GM18907 (cell line): ENCODE data around the gene CHFR.
"Not testable (repeated sequence)": the region's sequence is repeated elsewhere in the genome, so short reads cannot be mapped to it uniquely, and the experiment has no call there.

Experiments
- ATAC-seq: cut with Tn5 transposase; IDR thresholded peaks from one replicate; pipeline ENCODE4 v1.9.1; 2021; ENCODE audit warnings: mild to moderate bottlenecking, moderate library complexity; ENCODE audit not compliant: unreplicated experiment

Gene CHFR

DNA sequence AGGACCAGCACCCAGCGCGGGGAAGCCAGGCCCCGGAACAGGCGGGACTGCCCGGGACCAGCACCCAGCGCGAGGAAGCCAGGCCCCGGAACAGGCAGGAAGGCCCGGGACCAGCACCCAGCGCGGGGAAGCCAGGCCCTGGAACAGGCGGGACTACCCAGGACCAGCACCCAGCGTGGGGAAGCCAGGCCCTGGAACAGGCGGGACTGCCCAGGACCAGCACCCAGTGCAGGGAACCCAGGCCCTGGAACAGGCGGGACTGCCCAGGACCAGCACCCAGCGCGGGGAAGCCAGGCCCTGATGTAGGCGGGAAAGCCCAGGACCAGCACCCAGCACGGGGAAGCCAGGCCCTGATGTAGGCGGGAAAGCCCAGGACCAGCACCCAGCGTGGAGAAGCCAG, 12.8 kb downstream of the CHFR start:
- ATAC-seq = not testable (repeated sequence)

GRCh38 chr12:132874175-132874574, 13.2 kb downstream of the CHFR start:
- ATAC-seq = no peak

DNA sequence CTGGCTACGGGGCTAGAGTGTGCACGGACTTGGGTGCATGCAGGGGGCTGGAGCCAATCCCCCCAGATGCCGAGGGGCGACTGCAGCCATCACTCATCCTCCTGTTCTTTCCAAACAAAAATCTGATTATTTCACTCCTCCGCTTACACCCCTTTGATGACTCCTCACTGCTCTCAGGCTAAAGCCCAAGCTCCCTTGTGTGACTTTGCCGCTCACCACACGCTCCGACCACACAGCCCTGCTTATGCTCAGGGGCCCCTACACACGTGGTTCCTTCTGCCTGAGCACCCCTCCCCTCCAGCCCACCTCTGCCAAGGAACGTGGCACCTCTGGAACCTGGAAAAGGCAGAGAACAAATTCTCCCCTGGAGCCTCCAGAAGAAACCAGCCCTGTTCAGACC, 13.7 kb downstream of the CHFR start:
- ATAC-seq = no peak

- ATAC-seq = no peak
Measured at GRCh38 chr12:132872975-132873421, 14.4 kb downstream of the CHFR start.

DNA sequence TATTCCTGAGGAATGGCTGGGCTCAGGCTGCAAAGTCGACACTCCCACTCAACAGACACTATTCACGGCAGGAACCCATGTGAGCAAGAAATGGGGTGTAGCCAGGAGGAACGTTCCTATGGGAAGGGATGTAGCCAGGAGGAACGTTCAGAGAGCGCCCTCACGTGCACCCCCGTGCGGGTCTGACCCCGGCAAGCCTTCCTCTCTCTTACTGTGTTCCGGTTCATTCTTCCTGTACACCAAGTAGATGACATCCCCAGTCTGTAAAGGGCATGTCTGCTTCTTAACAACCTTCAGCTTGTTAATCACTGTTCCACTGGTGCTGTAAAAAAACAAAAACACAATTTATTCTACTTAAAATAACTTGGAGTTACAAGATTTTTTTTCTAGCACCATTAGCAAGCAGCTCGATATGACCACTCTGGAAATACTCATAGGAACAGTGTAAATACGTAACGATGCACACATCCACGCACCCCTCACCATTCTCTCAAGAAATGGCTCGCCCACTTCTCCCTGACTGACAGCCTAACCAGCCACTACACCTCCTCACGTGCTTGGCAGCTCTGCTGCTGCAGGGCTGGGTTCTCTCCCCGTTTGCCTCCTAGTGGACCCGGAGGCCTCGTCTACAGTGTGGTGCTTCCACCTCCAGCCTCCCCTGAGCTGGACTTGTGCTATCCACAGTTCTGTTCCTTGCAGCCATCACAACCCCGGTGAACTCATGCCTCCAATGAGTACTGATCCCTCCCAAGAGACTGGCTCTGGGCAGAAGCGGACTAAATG, 15.1 kb downstream of the CHFR start:
- ATAC-seq = no peak

DNA sequence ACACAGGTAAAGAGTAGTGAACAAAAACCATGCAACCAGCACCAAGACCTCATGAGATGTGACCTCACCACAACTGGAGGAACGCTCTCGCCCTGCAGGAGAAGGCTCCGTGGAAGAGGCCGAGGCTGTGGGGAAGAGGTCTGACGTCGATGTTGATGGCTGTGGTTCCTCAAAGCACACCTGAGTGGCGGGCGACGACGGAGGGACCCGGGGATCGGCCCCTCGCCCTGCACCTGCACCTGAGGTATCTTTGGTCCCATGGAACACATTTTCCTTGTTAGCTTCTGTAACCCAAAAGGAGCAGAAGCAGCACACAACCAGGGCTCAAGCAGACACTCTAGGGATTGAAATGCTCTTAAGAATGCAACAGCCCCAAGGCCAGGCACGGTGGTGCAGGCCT, 17.9 kb downstream of the CHFR start:
- no peak for ATAC-seq

GRCh38 chr12:132866251-132866828, 21.1 kb downstream of the CHFR start:
- ATAC-seq = no peak

DNA sequence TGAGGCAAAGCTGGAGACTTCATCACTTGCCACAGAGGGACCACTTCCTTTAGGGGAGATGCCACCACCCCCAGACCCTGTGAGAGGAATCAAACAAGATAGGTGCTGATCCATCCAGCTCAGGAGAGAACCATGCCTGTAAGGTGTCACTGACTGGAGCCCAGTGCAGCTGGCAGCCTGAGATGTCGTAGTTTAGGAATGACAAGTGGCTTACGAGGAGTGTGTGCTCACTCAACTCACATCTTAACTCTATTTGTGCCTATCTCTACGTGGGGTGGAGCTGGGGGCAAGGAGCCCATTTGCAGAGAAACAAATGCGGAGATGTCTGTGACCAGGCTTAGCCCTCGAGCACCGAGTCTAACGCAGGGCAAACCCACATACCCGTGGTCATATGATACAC, 25.8 kb downstream of the CHFR start:
- ATAC-seq = no peak

- ATAC-seq = no peak
Measured at GRCh38 chr12:132858718-132859266, 28.6 kb downstream of the CHFR start.

GRCh38 chr12:132857019-132857418, 30.4 kb downstream of the CHFR start:
- not testable (repeated sequence) for ATAC-seq

- no peak for ATAC-seq
Measured at GRCh38 chr12:132856581-132856980, 30.8 kb downstream of the CHFR start.

- not testable (repeated sequence) for ATAC-seq
Measured at GRCh38 chr12:132855211-132855610, 32.2 kb downstream of the CHFR start.

- no peak for ATAC-seq
Measured at GRCh38 chr12:132853285-132854092, 33.9 kb downstream of the CHFR start.

GRCh38 chr12:132852496-132852895, 34.9 kb downstream of the CHFR start:
- ATAC-seq = no peak

DNA sequence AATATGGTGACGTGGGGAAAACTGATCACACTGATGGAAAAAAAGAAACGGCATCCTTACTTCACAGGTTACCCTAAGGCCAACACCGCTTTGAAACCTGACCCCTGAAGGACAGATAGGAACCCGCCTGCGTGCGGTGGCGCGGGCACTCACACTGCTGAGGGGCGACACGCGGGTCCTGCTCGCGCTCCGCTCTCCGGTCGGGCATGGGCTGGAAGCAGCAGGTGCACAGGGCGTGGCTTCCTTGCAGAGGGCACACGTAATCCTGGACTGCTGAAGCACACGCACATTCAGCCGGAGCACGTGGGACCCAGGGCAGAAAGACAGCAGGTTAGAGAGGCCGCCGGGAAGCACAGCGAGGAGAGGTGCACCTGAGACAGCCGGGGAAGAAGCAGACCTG, 35.9 kb downstream of the CHFR start:
- no peak for ATAC-seq

- ATAC-seq = no peak
Measured at GRCh38 chr12:132850291-132850690, 37.1 kb downstream of the CHFR start.

DNA sequence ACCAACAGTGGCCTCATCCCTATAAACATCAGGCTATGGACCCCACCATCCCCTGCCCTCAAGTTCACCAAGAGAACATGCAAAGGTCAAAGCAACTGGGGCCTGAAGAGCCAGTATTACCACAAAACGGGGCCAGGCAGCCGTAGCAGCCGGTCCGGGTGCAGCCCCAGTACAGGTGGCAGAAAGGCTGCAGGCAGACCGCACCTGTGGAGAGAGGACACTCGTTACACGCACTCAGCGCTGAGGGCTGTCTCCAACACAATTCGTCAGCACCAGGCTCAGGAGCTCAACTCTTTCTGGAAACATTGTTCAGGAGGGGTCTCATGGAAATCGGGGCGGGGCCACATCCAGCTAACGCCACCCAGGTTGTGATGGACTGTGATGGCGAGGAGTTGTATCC, 38.9 kb downstream of the CHFR start:
- no peak for ATAC-seq

GRCh38 chr12:132847363-132848356, 39.7 kb downstream of the CHFR start:
- ATAC-seq = no peak

GRCh38 chr12:132844681-132845080, 42.7 kb downstream of the CHFR start:
- ATAC-seq = not testable (repeated sequence)

DNA sequence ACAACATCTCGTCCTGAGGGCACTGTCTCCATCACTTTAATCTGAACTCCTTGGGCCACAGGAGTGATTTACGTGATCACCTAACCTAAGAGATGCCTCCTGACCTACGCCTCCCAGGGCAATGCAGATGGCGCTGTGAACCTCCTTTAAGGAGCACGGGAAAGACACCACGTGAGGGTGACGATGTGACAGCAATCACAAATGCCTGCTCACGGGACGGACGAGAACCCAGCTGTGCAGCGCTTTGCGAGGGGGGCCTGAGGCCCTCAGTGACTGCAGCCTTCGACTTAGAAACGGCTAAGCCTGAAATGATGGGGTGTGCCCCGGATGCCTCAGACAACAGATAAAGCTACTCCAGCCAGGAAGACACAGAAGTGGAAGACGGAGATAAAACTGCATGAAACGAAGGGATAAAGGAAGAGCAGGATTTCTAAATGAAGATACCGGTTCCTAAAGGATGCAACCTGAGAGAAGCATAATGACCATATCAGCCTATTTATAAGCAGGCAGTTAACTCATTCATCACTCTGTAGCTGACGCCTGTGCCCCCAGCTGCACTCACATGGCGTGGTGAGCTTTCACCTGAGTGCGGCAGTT, 44.9 kb downstream of the CHFR start:
- ATAC-seq = no peak
